ENCODE data around the gene CDC34.

The CDC34 gene

GRCh38 chr19:533364-534058 lies 2.0 kb downstream of the CDC34 start:
- H3K4me3 ChIP-seq (ENCODE audit: low read depth, low read length): peak overlapping the region; percentile 83
- DNase-seq (ENCODE audit: low read depth): no peak
- no peak for TF ChIP-seq CTCF (IDR thresholded peaks at IDR 0.05; ENCODE audit: low read depth, low read length, missing control alignments)

GRCh38 chr19:534088-534487 lies 2.5 kb downstream of the CDC34 start:
- DNase-seq (ENCODE audit: low read depth): no peak
- H3K4me3 ChIP-seq (ENCODE audit: low read depth, low read length): no peak overlapping the region
- TF ChIP-seq CTCF (IDR thresholded peaks at IDR 0.05; ENCODE audit: low read depth, low read length, missing control alignments): peak; percentile 17

- no peak for DNase-seq (ENCODE audit: low read depth)
- no peak for TF ChIP-seq CTCF (IDR thresholded peaks at IDR 0.05; ENCODE audit: low read depth, low read length, missing control alignments)
- H3K4me3 ChIP-seq (ENCODE audit: low read depth, low read length): no peak overlapping the region
These were observed 3.7 kb downstream of the CDC34 start for GRCh38 chr19:535017-535835.

- TF ChIP-seq CTCF (IDR thresholded peaks at IDR 0.05; ENCODE audit: low read depth, low read length, missing control alignments): no peak
- DNase-seq (ENCODE audit: low read depth): no peak
- no peak overlapping the region for H3K4me3 ChIP-seq (ENCODE audit: low read depth, low read length)
These were observed 4.7 kb downstream of the CDC34 start for GRCh38 chr19:536031-536880.

DNA sequence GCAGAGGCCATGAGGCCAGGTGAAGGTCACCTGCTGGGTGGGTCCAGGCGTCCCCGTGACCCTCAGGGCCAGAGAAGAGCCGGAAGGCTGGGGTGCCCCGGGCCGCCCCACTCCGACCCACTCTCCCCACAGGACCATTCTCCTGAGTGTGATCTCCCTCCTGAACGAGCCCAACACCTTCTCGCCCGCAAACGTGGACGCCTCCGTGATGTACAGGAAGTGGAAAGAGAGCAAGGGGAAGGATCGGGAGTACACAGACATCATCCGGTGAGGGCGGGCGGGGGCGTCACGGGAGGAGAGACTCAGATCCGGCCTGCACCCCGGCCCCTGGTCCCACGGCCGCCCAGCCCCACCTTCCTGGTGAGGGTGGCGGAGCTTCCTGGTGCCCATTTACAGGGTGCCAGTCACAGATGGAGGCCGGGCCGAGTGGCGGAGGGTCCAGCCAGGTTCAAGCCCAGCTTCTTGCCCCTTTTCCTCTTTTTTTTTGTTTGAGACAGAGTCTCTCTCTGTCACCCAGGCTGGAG lies 5.4 kb downstream of the CDC34 start:
- DNase-seq (ENCODE audit: low read depth): no peak
- no peak for TF ChIP-seq CTCF (IDR thresholded peaks at IDR 0.05; ENCODE audit: low read depth, low read length, missing control alignments)
- no peak overlapping the region for H3K4me3 ChIP-seq (ENCODE audit: low read depth, low read length)

DNA sequence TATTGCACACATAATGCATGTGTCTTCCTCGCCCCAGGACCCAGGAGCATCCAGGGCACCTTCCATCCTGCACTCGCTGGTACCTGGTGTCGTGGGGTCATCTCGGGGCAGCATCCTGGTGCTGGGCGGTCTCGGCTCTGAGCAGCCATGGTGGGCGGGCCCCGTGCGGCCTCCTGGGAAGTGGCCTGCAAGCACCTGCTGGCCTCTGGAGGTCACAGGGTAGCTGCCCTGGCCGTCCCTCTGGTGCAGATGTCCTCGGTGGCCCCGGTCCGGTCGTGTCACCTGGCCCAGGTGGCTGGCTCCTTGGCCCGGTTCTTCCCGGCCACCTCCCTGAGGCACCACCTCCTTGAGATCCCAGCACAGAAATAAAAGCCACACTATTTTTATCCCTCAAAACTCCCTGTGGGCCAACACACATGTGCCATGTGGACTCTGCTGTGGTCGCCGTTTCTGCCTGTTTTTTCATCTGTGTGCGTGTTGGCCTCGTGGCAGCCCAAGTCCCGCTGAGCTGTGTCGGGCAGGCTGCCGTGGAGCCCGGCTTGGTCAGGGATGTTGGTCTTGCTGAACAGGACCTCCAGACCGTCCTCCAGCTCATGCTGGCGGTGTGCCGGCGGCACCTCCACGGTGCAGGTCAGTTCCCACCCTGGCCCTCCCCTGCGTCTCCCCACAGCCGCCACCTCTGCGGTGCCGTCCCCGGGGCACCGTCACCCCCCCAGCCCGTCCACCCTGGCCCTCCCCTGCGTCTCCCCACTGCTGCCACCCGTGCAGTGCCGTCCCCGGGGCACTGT lies 7.3 kb downstream of the CDC34 start:
- TF ChIP-seq CTCF (IDR thresholded peaks at IDR 0.05; ENCODE audit: low read depth, low read length, missing control alignments): no peak
- H3K4me3 ChIP-seq (ENCODE audit: low read depth, low read length): no peak overlapping the region
- DNase-seq (ENCODE audit: low read depth): no peak

Data from GM12864 (cell line).